OCI-M2 (cell line): ENCODE measurements around the gene MED23.

Experiments
- DNase-seq: peaks from one replicate; lab custom pipeline; 2025; ENCODE audit not compliant: unreplicated experiment; lab: John Stamatoyannopoulos, UW

MED23 gene

DNA sequence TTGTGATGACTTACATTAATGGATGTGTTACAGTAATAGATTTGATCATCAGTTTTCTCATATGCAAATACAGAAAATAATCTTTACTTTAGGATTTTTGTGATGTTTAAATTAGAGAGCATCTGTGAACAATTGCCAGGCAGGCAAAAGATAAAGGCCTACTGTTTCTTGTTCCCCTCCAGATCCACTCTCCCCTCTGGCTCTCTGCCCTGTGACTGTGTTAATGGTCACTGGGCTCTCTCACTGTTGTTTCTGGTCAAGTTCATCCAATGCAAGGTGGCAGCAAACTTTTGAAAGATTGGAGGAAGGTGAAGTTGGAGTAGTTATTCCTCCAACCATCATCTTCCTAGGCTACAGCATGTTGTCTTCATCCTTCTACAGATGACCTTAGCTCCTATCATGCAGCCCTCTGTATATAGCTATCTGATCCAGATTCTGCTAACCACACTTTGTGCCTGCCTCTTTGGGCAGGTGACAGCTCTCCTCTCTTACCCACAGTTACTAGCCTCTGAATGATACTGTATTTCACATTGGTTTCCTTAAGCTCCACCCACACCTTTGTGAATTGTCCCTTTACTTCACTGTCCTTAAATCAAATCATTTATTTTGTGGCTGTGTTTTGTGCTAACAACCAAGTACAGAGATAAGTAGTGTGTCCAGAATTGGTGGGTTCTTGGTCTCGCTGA, 103.9 kb downstream of the MED23 start:
- no peak for DNase-seq
